COLO829 (cell line): ENCODE measurements around the gene JPH2.

Experiments
- DNase-seq: peaks from one replicate; pipeline ENCODE4 v3.0.0; 2012; ENCODE audit warnings: low spot score

The JPH2 gene

GRCh38 chr20:44187772-44188709 is 1.1 kb upstream of the JPH2 start:
- DNase-seq, result no peak

GRCh38 chr20:44186674-44187053 is 324 bp downstream of the JPH2 start:
- no peak for DNase-seq

GRCh38 chr20:44186201-44186600 is 787 bp downstream of the JPH2 start:
- DNase-seq, result no peak

- no peak for DNase-seq
Measured at GRCh38 chr20:44185574-44185973, 1.4 kb downstream of the JPH2 start.

- no peak for DNase-seq
Measured at GRCh38 chr20:44183282-44183681, 3.7 kb downstream of the JPH2 start.

- no peak for DNase-seq
Measured at GRCh38 chr20:44182863-44183262, 4.1 kb downstream of the JPH2 start.

- DNase-seq, result no peak
Measured at GRCh38 chr20:44182135-44182765, 4.7 kb downstream of the JPH2 start.

GRCh38 chr20:44181611-44182010 is 5.4 kb downstream of the JPH2 start:
- DNase-seq, result no peak

GRCh38 chr20:44180814-44181213 is 6.2 kb downstream of the JPH2 start:
- no peak for DNase-seq

GRCh38 chr20:44176833-44177534 is 10.0 kb downstream of the JPH2 start:
- DNase-seq, result no peak

GRCh38 chr20:44174996-44175765 is 11.8 kb downstream of the JPH2 start:
- DNase-seq, result no peak

GRCh38 chr20:44173846-44174245 is 13.1 kb downstream of the JPH2 start:
- DNase-seq, result no peak

GRCh38 chr20:44173116-44173515 is 13.9 kb downstream of the JPH2 start:
- no peak for DNase-seq

GRCh38 chr20:44172572-44172950 is 14.4 kb downstream of the JPH2 start:
- no peak for DNase-seq

- no peak for DNase-seq
Measured at GRCh38 chr20:44171775-44172571, 15.0 kb downstream of the JPH2 start.

GRCh38 chr20:44170816-44171410 is 16.1 kb downstream of the JPH2 start:
- no peak for DNase-seq

GRCh38 chr20:44167736-44168135 is 19.3 kb downstream of the JPH2 start:
- DNase-seq, result no peak

- DNase-seq, result no peak
Measured at GRCh38 chr20:44166477-44166876, 20.5 kb downstream of the JPH2 start.

- DNase-seq, result no peak
Measured at GRCh38 chr20:44166008-44166407, 21.0 kb downstream of the JPH2 start.

- DNase-seq, result no peak
Measured at GRCh38 chr20:44160133-44160532, 26.9 kb downstream of the JPH2 start.

- DNase-seq, result no peak
Measured at GRCh38 chr20:44159711-44160110, 27.3 kb downstream of the JPH2 start.
